Gastroesophageal sphincter (tissue), 4 donors: Measurements from ENCODE around the gene PTPRG. TPM values are rescaled to one million over a fixed set of nuclear protein-coding genes. Genes with fewer than 3 reads are reported as not detected.

Experiments
- ATAC-seq: fragments of 150-250 bp; one replicate; pipeline ENCODE4 v1.9.1; 2016; ENCODE audit warnings: mild to moderate bottlenecking, moderate library complexity
- H3K27ac ChIP-seq, 4 donors: fragments of 200-600 bp; sonication (generic) in 3 of 4; 1 replicate in 3 of 4; 2 replicates in 1 of 4; pipeline ENCODE4 v1.5.1; 2016 to 2019
- H3K27me3 ChIP-seq: fragments of 200-600 bp; sonication (generic); one replicate; pipeline ENCODE4 v1.5.1; 2019
- H3K36me3 ChIP-seq, 2 donors: fragments of 200-600 bp; sonication (generic); one replicate each; pipeline ENCODE4 v1.5.1; 2019; ENCODE audit warnings: control low read depth in 1 of 2
- H3K4me1 ChIP-seq, 3 donors: fragments of 200-600 bp; sonication (generic); 1 replicate in 2 of 3; 2 replicates in 1 of 3; pipeline ENCODE4 v1.5.1; 2016 to 2019; ENCODE audit warnings: control low read depth in 2 of 3
- H3K4me3 ChIP-seq, 2 donors: fragments of 200-600 bp; sonication (generic); one replicate each; pipeline ENCODE4 v1.5.1; 2019; ENCODE audit warnings: mild to moderate bottlenecking in 1 of 2, moderate library complexity in 1 of 2
- H3K9me3 ChIP-seq, 3 donors: fragments of 200-600 bp; sonication (generic); one replicate each; pipeline ENCODE4 v1.5.1; 2017 to 2019; ENCODE audit warnings: control low read depth in 2 of 3
- EP300 ChIP-seq: sonication (generic); formaldehyde crosslinking; IDR thresholded peaks from one replicate; pipeline ENCODE4 v1.6.1; 2017; ENCODE audit warnings: antibody characterized with exemption, mild to moderate bottlenecking
- POLR2A ChIP-seq, 2 donors: fragments of 450-650 bp; IDR thresholded peaks; one replicate each; pipeline ENCODE4 v1.6.1; 2017; ENCODE audit warnings: antibody characterized with exemption in 2 of 2, mild to moderate bottlenecking in 2 of 2, moderate library complexity in 1 of 2
- POLR2AphosphoS5 ChIP-seq: sonication (generic); formaldehyde crosslinking; IDR thresholded peaks from one replicate; pipeline ENCODE4 v1.6.1; 2017; ENCODE audit warnings: antibody characterized with exemption
- WGBS, 2 donors: methylation state at CpG; one replicate each; pipeline ENCODE4 v1.1.5; 2018; ENCODE audit warnings: low coverage in 1 of 2; 5-methylcytosine and 5-hydroxymethylcytosine counted together
- total RNA-seq, 4 donors: library from RNA; depleted of rRNA; stranded (reverse); fragments of >200 nt; gene quantifications; one replicate each; pipeline ENCODE4 v1.1.0, GENCODE V29; 2016
- TF ChIP-seq, protein P1 (sequence below), 4 experiments: fragments of 200-600 bp in 2 of 4; fragments of 450-650 bp in 2 of 4; sonication (generic) in 1 of 4; IDR thresholded peaks; one replicate each; pipeline ENCODE4 v1.5.1; 2017 to 2019; ENCODE audit warnings: antibody characterized with exemption in 4 of 4, mild to moderate bottlenecking in 2 of 4, moderate library complexity in 2 of 4

PTPRG gene
- total RNA-seq, 4 donors from 2014 or later = 48.7 to 81.9 (median 52.8) TPM

DNA sequence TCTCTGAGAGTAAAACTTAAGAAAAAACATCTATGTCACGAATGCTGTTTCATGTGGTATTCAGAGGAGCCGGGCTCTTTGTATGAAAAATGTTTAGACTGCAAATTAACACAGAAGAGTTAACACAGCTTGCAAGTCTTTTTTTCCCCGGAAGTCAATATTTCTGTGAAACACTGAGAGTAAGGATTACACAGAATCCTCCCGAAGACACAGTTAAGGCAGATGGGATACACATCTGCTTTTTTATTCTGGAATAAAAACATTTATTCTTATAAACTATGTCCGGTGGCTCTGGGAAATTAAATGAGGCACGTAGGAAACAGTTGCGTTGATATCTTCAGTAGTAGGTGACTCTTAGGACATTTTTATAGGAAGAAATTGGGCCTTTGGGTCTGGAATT lies 180.6 kb downstream of the PTPRG start:
- H3K9me3 ChIP-seq = no peaks in the 10 kb centered on the region
- 55 to 85% methylated on average over 6 to 7 of the region's 7 CpGs for WGBS, 2 donors
- H3K4me3 ChIP-seq = no peak overlapping the region
- ATAC-seq = no peak
- no peaks in the 10 kb centered on the region for H3K36me3 ChIP-seq
- no peaks in the 10 kb centered on the region for H3K27me3 ChIP-seq
- TF ChIP-seq POLR2A (IDR thresholded peaks at IDR 0.05) = no peak
- no peak for TF ChIP-seq EP300
- TF ChIP-seq, protein P1, sequence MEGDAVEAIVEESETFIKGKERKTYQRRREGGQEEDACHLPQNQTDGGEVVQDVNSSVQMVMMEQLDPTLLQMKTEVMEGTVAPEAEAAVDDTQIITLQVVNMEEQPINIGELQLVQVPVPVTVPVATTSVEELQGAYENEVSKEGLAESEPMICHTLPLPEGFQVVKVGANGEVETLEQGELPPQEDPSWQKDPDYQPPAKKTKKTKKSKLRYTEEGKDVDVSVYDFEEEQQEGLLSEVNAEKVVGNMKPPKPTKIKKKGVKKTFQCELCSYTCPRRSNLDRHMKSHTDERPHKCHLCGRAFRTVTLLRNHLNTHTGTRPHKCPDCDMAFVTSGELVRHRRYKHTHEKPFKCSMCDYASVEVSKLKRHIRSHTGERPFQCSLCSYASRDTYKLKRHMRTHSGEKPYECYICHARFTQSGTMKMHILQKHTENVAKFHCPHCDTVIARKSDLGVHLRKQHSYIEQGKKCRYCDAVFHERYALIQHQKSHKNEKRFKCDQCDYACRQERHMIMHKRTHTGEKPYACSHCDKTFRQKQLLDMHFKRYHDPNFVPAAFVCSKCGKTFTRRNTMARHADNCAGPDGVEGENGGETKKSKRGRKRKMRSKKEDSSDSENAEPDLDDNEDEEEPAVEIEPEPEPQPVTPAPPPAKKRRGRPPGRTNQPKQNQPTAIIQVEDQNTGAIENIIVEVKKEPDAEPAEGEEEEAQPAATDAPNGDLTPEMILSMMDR (IDR thresholded peaks at IDR 0.05) = no peak
- TF ChIP-seq POLR2AphosphoS5 = no peak
- peaks cover 0 to 18% (median 0%) of the 10 kb centered on the region in 3 donors for H3K4me1 ChIP-seq
- no peak overlapping the region for H3K27ac ChIP-seq

DNA sequence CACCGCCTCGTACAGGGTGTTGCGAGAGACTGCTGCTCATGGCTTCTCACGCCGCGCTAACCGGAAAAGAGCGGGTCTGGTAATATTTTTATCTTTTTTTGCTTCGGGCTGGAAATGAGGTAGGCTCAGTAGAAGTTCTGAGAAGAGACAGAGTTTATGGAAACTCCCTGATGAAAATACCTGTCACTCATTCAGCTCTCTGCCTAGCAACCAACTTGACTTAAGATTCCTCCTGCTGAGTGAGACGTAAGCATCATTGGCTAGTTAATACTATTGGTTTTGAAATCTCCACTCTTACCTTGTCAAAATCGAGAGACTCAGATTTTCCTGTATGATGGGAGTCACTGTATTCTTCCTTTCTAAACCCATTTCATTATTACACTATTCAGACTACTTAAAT lies 181.7 kb downstream of the PTPRG start:
- peaks cover 0 to 18% (median 0%) of the 10 kb centered on the region in 3 donors for H3K4me1 ChIP-seq
- no peak for ATAC-seq
- H3K27ac ChIP-seq = no peak overlapping the region
- no peaks in the 10 kb centered on the region for H3K27me3 ChIP-seq
- WGBS, 2 donors = 77 to 94% methylated on average over 2 of the region's 11 CpGs
- H3K4me3 ChIP-seq = no peak overlapping the region
- TF ChIP-seq EP300 = no peak
- no peaks in the 10 kb centered on the region for H3K9me3 ChIP-seq
- H3K36me3 ChIP-seq = no peaks in the 10 kb centered on the region

DNA sequence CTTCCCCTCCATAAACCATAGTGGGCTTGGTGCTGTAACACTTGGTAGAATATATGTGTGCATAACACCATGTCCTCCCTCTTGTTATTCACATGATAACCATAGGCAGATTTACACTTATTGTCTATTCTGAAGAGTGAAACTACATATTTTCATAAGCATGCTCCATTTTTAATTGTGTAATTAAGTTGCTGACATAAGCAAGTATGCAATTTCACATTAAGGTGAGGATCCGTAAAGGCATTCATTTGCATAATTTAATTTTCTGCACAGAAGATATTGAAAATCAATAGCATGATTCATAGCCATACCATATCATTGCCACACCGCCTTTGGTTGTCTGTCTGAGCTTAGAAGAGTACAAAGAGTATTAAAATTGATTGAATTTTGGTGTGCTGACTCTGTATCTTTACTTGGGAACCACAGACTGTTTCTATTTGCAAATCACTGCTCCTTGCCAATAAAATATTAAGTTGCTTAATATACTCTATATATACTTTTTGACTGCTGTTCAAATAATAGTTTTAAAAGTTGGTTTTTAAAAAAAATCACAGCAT lies 182.4 kb downstream of the PTPRG start:
- H3K27ac ChIP-seq = no peak overlapping the region
- 48 to 95% methylated on average over 2 of the region's 2 CpGs for WGBS, 2 donors

DNA sequence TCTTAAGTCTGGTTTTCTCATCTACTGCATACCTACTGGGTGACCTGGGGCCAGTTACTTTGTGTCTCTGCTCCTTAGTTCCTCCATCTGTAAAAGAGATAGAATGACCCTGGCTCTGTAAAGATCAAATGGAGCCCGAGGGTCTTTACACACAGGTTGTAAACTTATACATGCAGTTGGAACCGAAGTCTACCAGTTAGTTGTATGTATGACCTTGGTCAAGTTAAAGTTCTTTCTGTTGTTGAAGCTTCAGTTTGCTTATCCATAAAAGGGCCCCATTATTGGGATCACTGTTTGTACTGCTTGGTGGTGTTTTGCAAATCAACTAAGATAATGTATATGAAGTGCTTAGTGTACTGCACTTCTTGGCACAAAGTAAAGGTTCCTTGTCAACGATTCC lies 186.9 kb downstream of the PTPRG start:
- H3K36me3 ChIP-seq = no peaks in the 10 kb centered on the region
- no peak overlapping the region for H3K4me3 ChIP-seq
- H3K27ac ChIP-seq = no peak overlapping the region
- H3K9me3 ChIP-seq = no peaks in the 10 kb centered on the region
- no peaks in the 10 kb centered on the region for H3K27me3 ChIP-seq
- TF ChIP-seq POLR2AphosphoS5 = no peak
- TF ChIP-seq, protein P1 (IDR thresholded peaks at IDR 0.05) = no peak
- no peak for TF ChIP-seq EP300
- TF ChIP-seq POLR2A (IDR thresholded peaks at IDR 0.05) = no peak
- no peak for ATAC-seq
- 80 to 95% methylated on average over 2 to 3 of the region's 3 CpGs for WGBS, 2 donors
- peaks cover 0 to 5% (median 0%) of the 10 kb centered on the region in 3 donors for H3K4me1 ChIP-seq

More for the DNA sequence above, 182.4 kb downstream of the PTPRG start:
- no peaks in the 10 kb centered on the region for H3K9me3 ChIP-seq
- H3K4me1 ChIP-seq = peaks cover 0 to 18% (median 0%) of the 10 kb centered on the region in 3 donors
- H3K4me3 ChIP-seq = no peak overlapping the region
- H3K36me3 ChIP-seq = no peaks in the 10 kb centered on the region
- no peaks in the 10 kb centered on the region for H3K27me3 ChIP-seq
- no peak for TF ChIP-seq POLR2A (IDR thresholded peaks at IDR 0.05)
- TF ChIP-seq, protein P1 (IDR thresholded peaks at IDR 0.05) = no peak
- no peak for TF ChIP-seq POLR2AphosphoS5
- no peak for TF ChIP-seq EP300
- no peak for ATAC-seq

DNA sequence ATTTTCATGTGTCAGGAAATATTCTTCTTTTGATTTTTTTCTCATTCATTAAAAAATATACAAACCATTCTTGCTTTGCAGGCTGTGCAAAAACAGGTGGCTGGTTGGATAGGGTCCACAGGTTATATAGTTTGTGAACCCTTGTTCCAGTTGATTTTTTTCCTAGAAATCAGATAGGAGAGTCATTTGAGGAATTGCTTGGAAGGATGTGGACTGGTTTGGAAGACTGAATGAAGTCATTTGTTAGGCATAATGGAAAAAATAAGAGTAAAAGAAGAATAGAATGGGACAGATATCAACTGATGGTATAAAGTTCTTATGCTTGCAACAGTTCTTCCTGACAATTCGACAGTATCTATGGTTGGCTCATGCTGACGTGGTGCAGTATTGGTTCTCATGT lies 189.4 kb downstream of the PTPRG start:
- 38 to 82% methylated on average over 2 of the region's 2 CpGs for WGBS, 2 donors
- Histone ChIP-seq H3K27ac (no peak overlapping the region), H3K4me1 (peaks cover 0 to 5% (median 0%) of the 10 kb centered on the region in 3 donors), H3K27me3 (no peaks in the 10 kb centered on the region), H3K9me3 (no peaks in the 10 kb centered on the region), H3K36me3 (no peaks in the 10 kb centered on the region), H3K4me3 (no peak overlapping the region)
- TF ChIP-seq POLR2A (IDR thresholded peaks at IDR 0.05) = no peak
- no peak for TF ChIP-seq POLR2AphosphoS5
- TF ChIP-seq EP300 = no peak
- TF ChIP-seq, protein P1 (IDR thresholded peaks at IDR 0.05) = no peak
- ATAC-seq = no peak
